Skeletal muscle satellite cell (primary cell): ENCODE results near the gene MCCC1.

ENCODE experiments used
- H3K27me3 ChIP-seq: 2 replicates; pipeline ENCODE4 v1.7.0; 2013; ENCODE audit warnings: low read length; ENCODE audit not compliant: control insufficient read depth, insufficient read depth
- H3K36me3 ChIP-seq: 2 replicates; pipeline ENCODE4 v1.7.0; 2013; ENCODE audit warnings: mild to moderate bottlenecking, control low read depth, low read length; ENCODE audit not compliant: insufficient read depth
- H3K4me1 ChIP-seq: 2 replicates; pipeline ENCODE4 v1.7.0; 2013; ENCODE audit warnings: low read length; ENCODE audit not compliant: control insufficient read depth, insufficient read depth
- H3K4me2 ChIP-seq: 2 replicates; pipeline ENCODE4 v1.7.0; 2013; ENCODE audit warnings: mild to moderate bottlenecking, low read length
- H3K4me3 ChIP-seq: 2 replicates; pipeline ENCODE4 v1.7.0; 2013; ENCODE audit warnings: low read length
- H3K9ac ChIP-seq: 2 replicates; pipeline ENCODE4 v1.7.0; 2013; ENCODE audit warnings: mild to moderate bottlenecking, low read depth, low read length, moderate library complexity
- H3K9me3 ChIP-seq: replicated peaks from 2 replicates; pipeline ENCODE4 v1.7.0; 2013; ENCODE audit warnings: mild to moderate bottlenecking, control low read depth, low read length

MCCC1 gene

DNA sequence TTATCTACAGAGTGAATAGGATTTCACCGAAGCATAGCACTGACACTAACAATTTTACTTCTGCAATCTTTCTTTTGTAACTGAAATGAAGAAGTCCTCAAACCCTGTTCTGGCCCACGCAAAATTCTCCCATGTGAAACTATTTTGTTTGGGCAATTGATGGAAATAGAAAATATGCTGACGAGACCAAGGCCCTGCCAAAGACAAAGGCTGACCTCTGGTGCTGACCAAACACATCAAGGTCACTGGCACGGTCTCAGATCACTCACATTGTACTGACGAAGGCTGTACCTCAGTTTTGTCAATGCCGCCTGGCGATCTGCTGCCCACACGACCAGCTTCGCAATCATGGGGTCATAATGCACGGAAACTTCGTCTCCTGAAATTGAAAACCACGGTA lies 60.5 kb downstream of the MCCC1 start:
- Histone ChIP-seq H3K4me2 (no peak overlapping the region), H3K4me1 (no peaks in the 10 kb centered on the region), H3K36me3 (peaks cover 22% of the 10 kb centered on the region), H3K27me3 (no peaks in the 10 kb centered on the region), H3K9me3 (no peaks in the 10 kb centered on the region), H3K9ac (no peak overlapping the region), H3K4me3 (no peak overlapping the region)

GRCh38 chr3:183038221-183038620 lies 61.1 kb downstream of the MCCC1 start:
- Histone ChIP-seq H3K9ac (no peak overlapping the region), H3K36me3 (peaks cover 17% of the 10 kb centered on the region), H3K27me3 (no peaks in the 10 kb centered on the region), H3K4me1 (no peaks in the 10 kb centered on the region), H3K4me2 (no peak overlapping the region), H3K9me3 (no peaks in the 10 kb centered on the region), H3K4me3 (no peak overlapping the region)

DNA sequence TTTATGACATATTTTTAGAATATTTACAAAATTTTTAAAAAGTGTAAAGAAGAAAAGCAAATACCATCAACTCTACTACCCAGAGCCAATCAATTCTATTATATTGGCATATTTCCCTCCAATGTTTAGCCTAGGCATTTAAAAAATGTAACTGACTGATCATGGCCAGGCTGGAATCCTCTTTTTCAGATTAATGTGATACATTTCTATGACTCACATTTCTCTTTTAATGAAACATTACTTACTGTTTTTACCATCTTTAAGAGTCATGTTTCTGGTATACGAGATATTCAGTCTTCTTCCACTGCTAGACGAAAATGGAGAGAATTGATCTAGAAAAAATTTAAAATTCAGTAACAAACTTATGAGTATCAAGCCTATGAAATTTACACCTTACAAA lies 65.5 kb downstream of the MCCC1 start:
- no peaks in the 10 kb centered on the region for H3K9me3 ChIP-seq
- H3K36me3 ChIP-seq: peaks cover 15% of the 10 kb centered on the region
- H3K4me3 ChIP-seq: no peak overlapping the region
- H3K4me2 ChIP-seq: no peak overlapping the region
- H3K9ac ChIP-seq: no peak overlapping the region
- H3K27me3 ChIP-seq: no peaks in the 10 kb centered on the region
- no peaks in the 10 kb centered on the region for H3K4me1 ChIP-seq

DNA sequence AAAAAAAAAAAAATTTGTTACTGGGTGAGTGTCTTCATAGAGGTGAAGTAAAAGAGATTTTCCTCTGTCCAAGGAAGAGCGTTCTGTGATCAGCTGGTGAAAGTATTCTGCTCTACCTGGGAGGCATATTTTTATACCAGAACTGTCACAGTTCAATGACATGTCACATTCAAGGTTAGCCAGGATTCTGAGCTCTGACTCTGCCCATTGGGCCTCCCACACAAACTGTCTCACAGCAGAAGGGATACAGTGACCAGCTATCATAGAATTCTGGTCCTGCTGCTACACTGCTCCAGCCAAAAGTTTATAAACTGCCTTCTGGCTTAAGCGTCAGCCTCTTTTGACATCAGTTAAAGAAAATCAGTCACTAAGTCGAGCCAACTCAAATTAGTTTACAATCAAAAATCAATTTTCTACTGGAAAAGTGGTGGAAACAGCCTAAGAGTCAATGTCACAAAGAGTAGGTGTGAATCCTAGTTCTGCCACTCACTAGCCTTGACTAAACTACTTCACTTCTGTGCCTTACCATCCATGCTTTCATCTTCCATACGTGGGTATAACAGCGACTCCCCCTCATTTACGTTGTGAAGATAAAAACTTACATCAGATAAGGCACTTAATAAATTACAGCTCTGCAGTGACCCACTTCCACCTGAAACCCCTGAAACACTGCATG lies 66.3 kb downstream of the MCCC1 start:
- Histone ChIP-seq H3K4me1 (no peaks in the 10 kb centered on the region), H3K4me3 (no peak overlapping the region), H3K27me3 (no peaks in the 10 kb centered on the region), H3K9me3 (no peaks in the 10 kb centered on the region), H3K36me3 (peaks cover 14% of the 10 kb centered on the region), H3K4me2 (no peak overlapping the region), H3K9ac (no peak overlapping the region)

DNA sequence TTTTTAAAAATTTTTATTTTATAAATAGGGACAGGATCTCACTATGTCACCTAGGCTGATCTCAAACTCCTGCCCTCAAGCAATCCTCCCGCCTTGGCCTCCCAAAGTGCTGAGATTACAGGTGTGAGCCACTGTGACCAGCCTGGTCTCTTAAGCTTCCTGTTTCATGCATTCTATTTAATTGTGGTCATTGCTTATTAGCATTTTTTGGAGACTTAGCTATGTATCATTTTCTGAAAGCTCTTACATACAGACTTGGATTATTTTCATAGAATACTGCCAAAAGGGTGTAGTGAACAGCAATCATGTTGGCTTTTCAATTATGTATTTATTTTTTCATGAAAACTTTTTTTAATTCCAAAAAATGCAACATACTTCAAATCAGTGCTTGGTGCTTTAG lies 67.5 kb downstream of the MCCC1 start:
- no peak overlapping the region for H3K4me2 ChIP-seq
- H3K9ac ChIP-seq: no peak overlapping the region
- H3K36me3 ChIP-seq: peaks cover 12% of the 10 kb centered on the region
- H3K9me3 ChIP-seq: no peaks in the 10 kb centered on the region
- H3K4me3 ChIP-seq: no peak overlapping the region
- H3K4me1 ChIP-seq: no peaks in the 10 kb centered on the region
- H3K27me3 ChIP-seq: no peaks in the 10 kb centered on the region

DNA sequence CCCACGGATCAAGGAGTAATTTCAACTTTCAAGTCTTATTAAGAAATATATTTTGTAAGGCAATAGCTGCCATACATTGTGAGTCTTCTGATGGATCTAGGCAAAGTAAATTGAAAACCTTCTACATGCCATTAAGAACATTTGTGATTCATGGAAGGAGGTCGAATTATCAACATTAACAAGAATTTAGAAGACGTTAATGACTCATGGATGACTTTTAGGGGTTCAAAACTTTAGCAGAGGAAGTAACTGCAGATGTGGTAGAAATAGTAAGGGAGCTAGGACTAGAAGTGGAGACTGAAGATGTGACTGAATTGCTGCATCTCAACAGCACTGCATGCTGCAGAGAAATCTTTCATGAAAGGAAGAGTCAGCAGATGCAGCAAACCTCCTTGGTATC lies 70.9 kb downstream of the MCCC1 start:
- H3K4me1 ChIP-seq: no peaks in the 10 kb centered on the region

DNA sequence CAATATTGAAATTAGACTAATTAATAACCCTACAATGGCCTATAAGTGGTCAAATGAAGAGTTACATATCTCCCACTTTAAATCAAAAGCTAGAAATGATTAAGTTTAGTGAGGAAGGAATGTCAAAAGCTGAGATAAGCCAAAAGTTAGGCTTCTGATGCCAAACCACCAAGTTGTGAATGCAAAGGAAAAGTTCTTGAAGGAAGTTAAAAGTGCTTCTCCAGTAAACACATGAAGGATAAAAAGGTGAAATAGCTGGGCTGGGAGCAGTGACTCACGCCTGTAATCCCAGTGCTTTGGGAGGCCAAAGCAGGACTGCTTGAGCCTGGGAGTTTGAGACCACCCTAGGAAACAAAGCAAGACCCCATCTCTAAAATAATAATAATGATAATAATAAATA lies 72.0 kb downstream of the MCCC1 start:
- H3K4me3 ChIP-seq: no peak overlapping the region
- H3K9ac ChIP-seq: no peak overlapping the region
- no peaks in the 10 kb centered on the region for H3K4me1 ChIP-seq
- H3K27me3 ChIP-seq: no peaks in the 10 kb centered on the region
- H3K9me3 ChIP-seq: no peaks in the 10 kb centered on the region
- H3K36me3 ChIP-seq: peaks cover 13% of the 10 kb centered on the region
- no peak overlapping the region for H3K4me2 ChIP-seq

More for the DNA sequence above, 70.9 kb downstream of the MCCC1 start:
- Histone ChIP-seq H3K9me3 (no peaks in the 10 kb centered on the region), H3K27me3 (no peaks in the 10 kb centered on the region), H3K9ac (no peak overlapping the region), H3K4me3 (no peak overlapping the region), H3K36me3 (peaks cover 11% of the 10 kb centered on the region), H3K4me2 (no peak overlapping the region)

DNA sequence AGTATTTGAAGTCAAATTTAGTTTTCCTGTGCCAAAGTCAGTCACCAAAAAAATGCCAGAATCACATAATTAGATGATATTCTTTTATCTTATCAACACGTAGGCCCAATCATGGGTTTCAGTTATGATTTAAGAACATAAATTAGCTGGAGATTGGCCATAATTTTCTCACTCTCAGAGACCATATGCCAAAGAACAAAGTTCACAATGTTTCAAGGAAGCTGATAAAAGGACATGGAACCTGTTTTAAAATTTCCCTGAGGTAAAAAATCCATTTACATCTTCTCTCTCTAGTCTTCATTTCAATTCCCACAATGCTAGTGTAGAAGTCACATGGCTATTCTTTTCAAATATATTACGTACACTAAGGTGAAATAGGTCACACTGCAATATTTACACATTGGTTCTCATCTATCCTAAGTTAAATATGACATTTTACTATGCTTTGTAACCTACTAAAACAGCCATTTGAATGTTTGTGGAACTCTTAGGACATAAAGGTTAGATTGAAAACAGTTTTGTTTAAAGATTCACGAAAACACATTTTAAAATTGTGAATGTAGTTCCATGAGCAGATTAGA lies 76.3 kb downstream of the MCCC1 start:
- Histone ChIP-seq H3K27me3 (no peaks in the 10 kb centered on the region), H3K4me2 (no peak overlapping the region), H3K9ac (no peak overlapping the region), H3K9me3 (no peaks in the 10 kb centered on the region), H3K36me3 (peaks cover 29% of the 10 kb centered on the region), H3K4me1 (no peaks in the 10 kb centered on the region), H3K4me3 (no peak overlapping the region)

GRCh38 chr3:183018421-183019192 lies 80.7 kb downstream of the MCCC1 start:
- Histone ChIP-seq H3K9me3 (no peaks in the 10 kb centered on the region), H3K4me2 (no peak overlapping the region), H3K36me3 (peaks cover 34% of the 10 kb centered on the region), H3K27me3 (no peaks in the 10 kb centered on the region), H3K9ac (no peak overlapping the region), H3K4me3 (no peak overlapping the region), H3K4me1 (no peaks in the 10 kb centered on the region)

DNA sequence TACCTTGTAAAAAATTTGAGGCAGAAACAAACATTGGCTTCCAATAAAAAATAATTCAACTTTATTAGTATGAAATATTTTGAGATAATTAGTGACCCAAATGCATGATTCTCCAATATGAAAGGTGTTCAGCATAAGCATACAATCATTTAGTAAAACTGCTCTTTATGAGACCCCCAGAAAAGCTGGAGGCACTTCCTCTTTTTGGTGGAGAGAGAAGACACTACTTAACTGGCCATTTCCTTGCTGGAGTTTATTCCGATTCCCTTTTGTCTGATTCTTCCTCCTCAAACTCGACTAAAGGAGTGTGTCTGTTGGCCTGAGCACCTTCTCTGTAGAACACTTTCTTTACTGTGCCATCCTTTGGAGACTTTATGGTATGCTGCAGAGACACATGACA lies 84.1 kb downstream of the MCCC1 start:
- no peaks in the 10 kb centered on the region for H3K4me1 ChIP-seq
- H3K4me2 ChIP-seq: no peak overlapping the region
- no peaks in the 10 kb centered on the region for H3K27me3 ChIP-seq
- H3K9ac ChIP-seq: no peak overlapping the region
- no peaks in the 10 kb centered on the region for H3K9me3 ChIP-seq
- H3K36me3 ChIP-seq: peaks cover 24% of the 10 kb centered on the region
- H3K4me3 ChIP-seq: no peak overlapping the region

DNA sequence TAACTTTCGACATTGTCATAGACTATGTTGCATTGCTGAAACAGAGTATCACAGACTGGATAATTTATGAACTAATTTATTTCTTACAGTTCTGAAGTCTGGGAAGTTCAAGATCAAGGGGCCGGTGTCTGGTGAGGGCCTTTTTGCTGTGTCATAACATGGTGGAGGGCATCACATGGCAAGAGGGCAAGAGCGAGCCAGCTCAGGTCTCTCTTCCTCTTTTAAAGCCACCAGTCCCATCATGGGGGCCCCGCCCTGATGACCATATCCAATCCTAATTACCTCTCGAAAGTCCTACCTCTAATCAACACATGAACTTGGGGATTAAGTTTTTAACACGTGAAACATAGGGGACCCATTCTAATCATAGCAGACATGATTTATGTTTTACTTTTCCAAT lies 85.4 kb downstream of the MCCC1 start:
- no peaks in the 10 kb centered on the region for H3K9me3 ChIP-seq
- H3K4me2 ChIP-seq: no peak overlapping the region
- H3K27me3 ChIP-seq: no peaks in the 10 kb centered on the region
- H3K4me3 ChIP-seq: no peak overlapping the region
- peaks cover 12% of the 10 kb centered on the region for H3K36me3 ChIP-seq
- H3K4me1 ChIP-seq: no peaks in the 10 kb centered on the region
- H3K9ac ChIP-seq: no peak overlapping the region
